Aorta (tissue), 5 donors: ENCODE data around the gene HCK. TPM values are rescaled to one million over a fixed set of nuclear protein-coding genes. Genes with fewer than 3 reads are reported as not detected.

Source experiments
- ATAC-seq: fragments of 200-7000 bp; cut with Tn5 transposase; one replicate; pipeline ENCODE4 v1.9.1; 2022; ENCODE audit warnings: moderate library complexity; ENCODE audit not compliant: low FRiP score
- DNase-seq, 2 donors: peaks; one replicate each; pipeline ENCODE4 v3.0.0-alpha.2; 2020
- H3K27ac ChIP-seq, 2 donors: one replicate each; pipeline ENCODE4 v1.5.1; 2013; ENCODE audit warnings: low read length in 2 of 2, mild to moderate bottlenecking in 2 of 2, moderate library complexity in 2 of 2, control low read depth in 1 of 2, inconsistent platforms in 1 of 2, low read depth in 1 of 2
- H3K27me3 ChIP-seq, 2 donors: one replicate each; pipeline ENCODE4 v1.6.1; 2013; ENCODE audit warnings: control low read depth in 1 of 2, low read length in 1 of 2, mild to moderate bottlenecking in 1 of 2, moderate library complexity in 1 of 2; ENCODE audit not compliant: insufficient read depth in 2 of 2, control insufficient read depth in 1 of 2
- H3K36me3 ChIP-seq, 2 donors: one replicate each; pipeline ENCODE4 v1.6.1; 2013; ENCODE audit warnings: control low read depth in 1 of 2, low read length in 1 of 2, mild to moderate bottlenecking in 1 of 2; ENCODE audit not compliant: insufficient read depth in 2 of 2, control insufficient read depth in 1 of 2
- H3K4me1 ChIP-seq, 2 donors: one replicate each; pipeline ENCODE4 v1.6.1; 2013; ENCODE audit warnings: low read length in 2 of 2, control low read depth in 1 of 2, mild to moderate bottlenecking in 1 of 2, moderate library complexity in 1 of 2; ENCODE audit not compliant: insufficient read depth in 2 of 2, control insufficient read depth in 1 of 2
- H3K4me3 ChIP-seq, 2 donors: one replicate each; pipeline ENCODE4 v1.5.1; 2013; ENCODE audit warnings: low read length in 2 of 2, control low read depth in 1 of 2, mild to moderate bottlenecking in 1 of 2
- H3K9me3 ChIP-seq: one replicate; pipeline ENCODE4 v1.6.1; 2013; ENCODE audit warnings: mild to moderate bottlenecking, low read length; ENCODE audit not compliant: control insufficient read depth
- WGBS, 2 donors: extraction: QIAGEN DNeasy Blood & Tissue Kit; methylation state at CpG; one replicate each; pipeline ENCODE4 v1.1.7; 2013; 5-methylcytosine and 5-hydroxymethylcytosine counted together
- intact Hi-C, 2 donors: fragments of 100-400 bp; cut with DNase I; formaldehyde crosslinking; loops; one replicate each; pipeline versions ENCODE4 v1.14.2 to v1.15.0; 2022
- polyA plus RNA-seq, 2 donors: library from polyadenylated mRNA; stranded (reverse); fragments of 200-250 nt; gene quantifications; one replicate each; pipeline ENCODE4 v1.2.3, GENCODE V29; 2013
- total RNA-seq, 2 donors: library from RNA; stranded (reverse); fragmentation: NEBNext Ultra II Directional; extraction: Animal tissue kit (Norgen Biotek cat#: 25700); gene quantifications; one replicate each; pipeline ENCODE4 v1.2.1, GENCODE V29; 2021
- donor health status: healthy with polysubstance abuse.
- donor health status: Bipolar disorder and iron deficiency.
- donor health status: DM: no; HTN: no; CAD: no.
- donor health status: DM: no; HTN: no; CAD: no.
- donor health status: DM: yes; HTN: yes; CAD: no.

HCK gene
- total and polyA plus RNA-seq, 4 donors, result 4.0 to 28.6 (median 20.3) TPM

GRCh38 chr20:32035426-32035779 is 16.6 kb upstream of the HCK start:
- WGBS, 2 donors, result 80 to 87% methylated on average over 8 of the region's 8 CpGs
- intact Hi-C loops, result loop anchor here (10.0 kb wide), 2 partner anchors 81 to 181 kb away; partner anchors contain the start of gene PDRG1 (in 1 of the 2)

GRCh38 chr20:32036252-32036651 is 15.8 kb upstream of the HCK start:
- Histone ChIP-seq H3K27me3 (peaks cover 0 to 2% of the 10 kb centered on the region in 2 donors), H3K4me3 (no peak overlapping the region), H3K36me3 (no peaks in the 10 kb centered on the region), H3K9me3 (peaks cover 2% of the 10 kb centered on the region), H3K27ac (no peak overlapping the region), H3K4me1 (no peaks in the 10 kb centered on the region)
- 46 to 49% methylated on average over 4 of the region's 4 CpGs for WGBS, 2 donors
- ATAC-seq (no peak), DNase-seq (no peak)
- intact Hi-C loops, result loop anchor here (10.0 kb wide), 2 partner anchors 81 to 181 kb away; partner anchors contain the start of gene PDRG1 (in 1 of the 2)

More at GRCh38 chr20:32035426-32035779, 16.6 kb upstream of the HCK start:
- Histone ChIP-seq H3K36me3 (no peaks in the 10 kb centered on the region), H3K4me3 (no peak overlapping the region), H3K27ac (no peak overlapping the region), H3K9me3 (peaks cover 2% of the 10 kb centered on the region), H3K27me3 (peaks cover 0 to 2% of the 10 kb centered on the region in 2 donors), H3K4me1 (no peaks in the 10 kb centered on the region)
- DNase-seq, result no peak
- no peak for ATAC-seq

- Histone ChIP-seq H3K27ac (no peak overlapping the region), H3K36me3 (no peaks in the 10 kb centered on the region), H3K4me3 (no peak overlapping the region), H3K27me3 (peaks cover 0 to 2% of the 10 kb centered on the region in 2 donors), H3K4me1 (no peaks in the 10 kb centered on the region), H3K9me3 (peaks cover 2% of the 10 kb centered on the region)
- WGBS, 2 donors, result 42 to 47% methylated on average over 10 of the region's 10 CpGs
- intact Hi-C loops, result loop anchor here (10.0 kb wide), 2 partner anchors 82 to 182 kb away; partner anchors contain the start of gene PDRG1 (in 1 of the 2)
- no peak for ATAC-seq
- no peak for DNase-seq
These were observed 15.1 kb upstream of the HCK start for GRCh38 chr20:32036716-32037485.

- no peak for DNase-seq
- 31 to 36% methylated on average over 4 of the region's 4 CpGs for WGBS, 2 donors
- no peak for ATAC-seq
- Histone ChIP-seq H3K4me1 (no peaks in the 10 kb centered on the region), H3K4me3 (no peak overlapping the region), H3K27ac (no peak overlapping the region), H3K27me3 (peaks cover 0 to 2% of the 10 kb centered on the region in 2 donors), H3K36me3 (no peaks in the 10 kb centered on the region), H3K9me3 (peaks cover 2% of the 10 kb centered on the region)
- intact Hi-C loops, result loop anchor here (10.0 kb wide), 2 partner anchors 83 to 183 kb away; partner anchors contain the start of gene PDRG1 (in 1 of the 2)
These were observed 14.1 kb upstream of the HCK start for GRCh38 chr20:32037929-32038328.

- intact Hi-C loops, result no loop called here
- H3K27me3 ChIP-seq, result peaks cover 0 to 2% of the 10 kb centered on the region in 2 donors
- H3K27ac ChIP-seq, result no peak overlapping the region
- no peaks in the 10 kb centered on the region for H3K4me1 ChIP-seq
- no peaks in the 10 kb centered on the region for H3K36me3 ChIP-seq
- WGBS, 2 donors, result 59 to 63% methylated on average over 9 to 10 of the region's 10 CpGs
- H3K4me3 ChIP-seq, result no peak overlapping the region
- ATAC-seq (peak; percentile 70), DNase-seq (peak in 1 of 2 donors; percentile 80)
- peaks cover 2% of the 10 kb centered on the region for H3K9me3 ChIP-seq
These were observed 11.7 kb upstream of the HCK start for GRCh38 chr20:32040142-32040953.

- Histone ChIP-seq H3K27me3 (no peaks in the 10 kb centered on the region), H3K4me1 (no peaks in the 10 kb centered on the region), H3K4me3 (no peak overlapping the region), H3K27ac (no peak overlapping the region), H3K36me3 (no peaks in the 10 kb centered on the region), H3K9me3 (peaks cover 1% of the 10 kb centered on the region)
- DNase-seq (no peak), ATAC-seq (no peak)
- intact Hi-C loops, result no loop called here
- WGBS, 2 donors, result 65 to 71% methylated on average over 3 of the region's 3 CpGs
These were observed 6.0 kb upstream of the HCK start for GRCh38 chr20:32045999-32046398.

- H3K27me3 ChIP-seq, result no peaks in the 10 kb centered on the region
- no peak overlapping the region for H3K27ac ChIP-seq
- WGBS, 2 donors, result 93 to 95% methylated on average over 4 of the region's 4 CpGs
- H3K4me3 ChIP-seq, result no peak overlapping the region
- DNase-seq, result no peak
- H3K4me1 ChIP-seq, result no peaks in the 10 kb centered on the region
- peaks cover 1% of the 10 kb centered on the region for H3K9me3 ChIP-seq
- intact Hi-C loops, result no loop called here
- ATAC-seq, result no peak
- no peaks in the 10 kb centered on the region for H3K36me3 ChIP-seq
These were observed 1.7 kb upstream of the HCK start for GRCh38 chr20:32050324-32050841.

- DNase-seq (peak; percentile 80 to 82), ATAC-seq (peak; percentile 58)
- peaks cover 1% of the 10 kb centered on the region for H3K9me3 ChIP-seq
- H3K27me3 ChIP-seq, result no peaks in the 10 kb centered on the region
- 16 to 19% methylated on average over 17 of the region's 17 CpGs for WGBS, 2 donors
- H3K27ac ChIP-seq, result no peak overlapping the region
- no peak overlapping the region for H3K4me3 ChIP-seq
- H3K4me1 ChIP-seq, result no peaks in the 10 kb centered on the region
- intact Hi-C loops, result no loop called here
- no peaks in the 10 kb centered on the region for H3K36me3 ChIP-seq
These were observed 1.0 kb upstream of the HCK start for GRCh38 chr20:32050851-32051556.
